GM12878 (cell line): Measurements from ENCODE around the gene HOMER2. TPM values are rescaled to one million over a fixed set of nuclear protein-coding genes. Genes with fewer than 3 reads are reported as not detected.

Experiments used
- ATAC-seq: fragments of 200-7000 bp; cut with Tn5 transposase; 3 replicates; pipeline ENCODE4 v1.9.1; 2020; ENCODE audit warnings: mild to moderate bottlenecking, moderate library complexity
- BruUV-seq: library from RNA; stranded (reverse); fragments of 400-500 nt; replicated peaks from 2 replicates; lab custom pipeline; 2021; lab: Mats Ljungman, UMichigan
- CTCF ChIA-PET: fragments of 300-600 bp; sonication (Branson Sonifier 250); formaldehyde crosslinking; extraction: SDS; loops from one replicate; lab custom pipeline; 2021; ENCODE audit warnings: inconsistent platforms; lab: Yijun Ruan, JAX
- POLR2A ChIA-PET: fragments of 350-600 bp; formaldehyde crosslinking; extraction: SDS; loops from one replicate; lab custom pipeline; 2021; ENCODE audit warnings: inconsistent platforms; lab: Charles Lee
- RAD21 ChIA-PET: fragments of 300-600 bp; sonication (Branson Sonifier 250); formaldehyde crosslinking; loops from one replicate; lab custom pipeline; 2023; ENCODE audit warnings: antibody characterized with exemption; ENCODE audit not compliant: unreplicated experiment; lab: Charles Lee
- SMC1A ChIA-PET: fragments of 300-600 bp; sonication (Branson Sonifier 250); formaldehyde crosslinking; loops from one replicate; lab custom pipeline; 2023; ENCODE audit not compliant: unreplicated experiment, uncharacterized antibody; lab: Charles Lee
- DNase-seq: peaks from one replicate; pipeline ENCODE4 v3.0.0-alpha.2; 2011; ENCODE audit warnings: low read depth, low spot score
- FAIRE-seq: peaks from 3 replicates; lab custom pipeline; 2011; peaks lifted over from hg19 to GRCh38; lab: Jason Lieb, UNC
- H2AFZ ChIP-seq: 2 replicates; pipeline ENCODE4 v1.6.0; 2011; ENCODE audit warnings: low read depth, low read length, control low read depth; ENCODE audit not compliant: control insufficient read depth
- H3K27ac ChIP-seq: 2 replicates; pipeline ENCODE4 v1.5.1; 2011; ENCODE audit warnings: control low read depth; ENCODE audit not compliant: control insufficient read depth, insufficient read depth
- H3K27me3 ChIP-seq, 2 experiments: replicated peaks in 1 of 2; 2 replicates each; pipeline versions ENCODE4 v1.6.0 to v1.6.1; 2011; ENCODE audit warnings: low read length in 1 of 2; ENCODE audit not compliant: control insufficient read depth in 2 of 2, insufficient read depth in 2 of 2
- H3K36me3 ChIP-seq, 2 experiments: 2 replicates each; pipeline ENCODE4 v1.5.1; 2011; ENCODE audit warnings: low read length in 1 of 2; ENCODE audit not compliant: control insufficient read depth in 2 of 2, insufficient read depth in 2 of 2
- H3K4me1 ChIP-seq: 2 replicates; pipeline ENCODE4 v1.6.1; 2011; ENCODE audit warnings: mild to moderate bottlenecking, low read length, moderate library complexity, mixed read lengths; ENCODE audit not compliant: control insufficient read depth, insufficient read depth
- H3K4me2 ChIP-seq: 2 replicates; pipeline ENCODE4 v1.6.0; 2011; ENCODE audit warnings: control low read depth; ENCODE audit not compliant: control insufficient read depth, insufficient read depth
- H3K4me3 ChIP-seq: fragments of 200-600 bp; sonication (generic); 2 replicates; pipeline ENCODE4 v1.5.1; 2016
- H3K79me2 ChIP-seq: 2 replicates; pipeline ENCODE4 v1.6.0; 2011; ENCODE audit warnings: low read length; ENCODE audit not compliant: control insufficient read depth, insufficient read depth
- H3K9ac ChIP-seq: 2 replicates; pipeline ENCODE4 v1.8.0; 2011; ENCODE audit warnings: low read length, control low read depth, mixed read lengths; ENCODE audit not compliant: control insufficient read depth, insufficient read depth
- H3K9me3 ChIP-seq: replicated peaks from 3 replicates; pipeline ENCODE4 v1.5.1; 2011; ENCODE audit warnings: mild to moderate bottlenecking, low read length; ENCODE audit not compliant: control insufficient read depth, insufficient read depth
- H4K20me1 ChIP-seq: 2 replicates; pipeline ENCODE4 v1.6.0; 2011; ENCODE audit not compliant: control insufficient read depth, insufficient read depth
- BCL3 ChIP-seq: IDR thresholded peaks from 2 replicates; pipeline ENCODE4 v1.6.1; 2011; ENCODE audit warnings: borderline replicate concordance, low read depth, mild to moderate bottlenecking, moderate library complexity, low read length; ENCODE audit not compliant: insufficient read depth, poor library complexity, severe bottlenecking
- CBFB ChIP-seq: IDR thresholded peaks from 2 replicates; pipeline ENCODE4 v1.6.1; 2016; ENCODE audit warnings: antibody characterized with exemption, low read depth
- CREM ChIP-seq: IDR thresholded peaks from 2 replicates; pipeline ENCODE4 v1.6.1; 2014; ENCODE audit warnings: antibody characterized with exemption, low read depth
- EED ChIP-seq: sonication (generic); IDR thresholded peaks from 2 replicates; pipeline ENCODE4 v1.6.1; 2016; ENCODE audit warnings: antibody characterized with exemption, low read depth
- ELK1 ChIP-seq: IDR thresholded peaks from 2 replicates; pipeline ENCODE4 v1.6.1; 2012; ENCODE audit warnings: low read depth, low read length, improper control_type of control experiment
- ETV6 ChIP-seq, 2 experiments: fragments of 450-650 bp in 1 of 2; IDR thresholded peaks in 1 of 2; conservative IDR thresholded peaks in 1 of 2; 2 replicates each; pipeline ENCODE4 v1.6.1; 2014; ENCODE audit warnings: antibody characterized with exemption in 1 of 2, borderline replicate concordance in 1 of 2, low read depth in 1 of 2, mild to moderate bottlenecking in 1 of 2, moderate library complexity in 1 of 2
- IRF3 ChIP-seq: fragments of 450-650 bp; IDR thresholded peaks from 2 replicates; pipeline ENCODE4 v1.6.1; 2014; ENCODE audit warnings: mild to moderate bottlenecking
- POLR2A ChIP-seq: IDR thresholded peaks from 2 replicates; pipeline ENCODE4 v1.6.1; 2011; ENCODE audit warnings: low read depth, mild to moderate bottlenecking, low read length
- PRDM15 ChIP-seq: fragments of 450-650 bp; formaldehyde crosslinking; IDR thresholded peaks from 2 replicates; pipeline ENCODE4 v1.4.0; 2020; ENCODE audit warnings: mild to moderate bottlenecking, moderate library complexity
- RFX5 ChIP-seq: IDR thresholded peaks from 2 replicates; pipeline ENCODE4 v1.6.1; 2011; ENCODE audit warnings: low read depth, low read length, improper control_type of control experiment
- SIX5 ChIP-seq: IDR thresholded peaks from 2 replicates; pipeline ENCODE4 v1.6.1; 2011; ENCODE audit warnings: mild to moderate bottlenecking, low read depth, low read length, moderate library complexity; ENCODE audit not compliant: severe bottlenecking
- TCF12 ChIP-seq: IDR thresholded peaks from 2 replicates; pipeline ENCODE4 v1.6.1; 2011; ENCODE audit warnings: low read depth, mild to moderate bottlenecking, low read length
- ZNF622 ChIP-seq: fragments of 450-650 bp; IDR thresholded peaks from 2 replicates; pipeline ENCODE4 v1.6.1; 2017; ENCODE audit warnings: mild to moderate bottlenecking, inconsistent platforms
- WGBS: methylation state at CpG from one replicate; pipeline ENCODE4 v1.1.6; 2016; ENCODE audit warnings: low lambda C conversion rate; ENCODE audit not compliant: insufficient replicate concordance, insufficient coverage; ENCODE audit errors: missing lambda C conversion rate; 5-methylcytosine and 5-hydroxymethylcytosine counted together
- in situ Hi-C: fragments of 300-500 bp; cut with MboI; formaldehyde crosslinking; loops from 9 replicates; pipeline ENCODE4 v1.14.3; 2018; ENCODE audit warnings: mixed read lengths
- intact Hi-C: fragments of 100-400 bp; cut with micrococcal nuclease; formaldehyde crosslinking; loops from one replicate; pipeline ENCODE4 v1.14.2; 2022; ENCODE audit not compliant: unreplicated experiment
- polyA plus RNA-seq, 11 experiments: library from polyadenylated mRNA; depleted of rRNA in 4 of 11; unstranded in 6 of 11; stranded (reverse) in 5 of 11; fragments of >200 nt; fragmentation: Nextera tagmentation in 4 of 11; fragmentation: Illumina TruSeq in 1 of 11; extraction: Ambion mirVana in 4 of 11; extraction: Trizol in 1 of 11; gene quantifications; 1 replicate in 1 of 11; 2 replicates in 10 of 11; pipeline versions ENCODE4 v1.2.1 to v1.2.3, GENCODE V29; 2011 to 2016; ENCODE audit warnings: inconsistent platforms in 2 of 11, missing spikeins in 2 of 11, low read depth in 1 of 11
- total RNA-seq, 4 experiments: library from RNA; depleted of rRNA in 3 of 4; stranded (reverse); fragments of >200 nt in 3 of 4; fragmentation: Illumina TruSeq in 1 of 4; extraction: Trizol in 1 of 4; gene quantifications; 2 replicates each; pipeline versions ENCODE4 v1.2.1 to v1.2.3, GENCODE V29; 2013 to 2021

Gene HOMER2
- total and polyA plus RNA-seq, 10 of the 15 experiments (the other 5 are each of a cell fraction or from before 2014, with no cell fraction given), result 0.60 to 5.0 (median 1.8) TPM

GRCh38 chr15:82851981-82852511, 100.5 kb downstream of the HOMER2 start:
- H3K79me2 ChIP-seq, result no peaks in the 10 kb centered on the region
- H3K9ac ChIP-seq, result no peak overlapping the region
- WGBS, result 55% methylated on average over 9 of the region's 9 CpGs
- in situ Hi-C loops, result no loop called here
- ATAC-seq, result no peak
- no peaks in the 10 kb centered on the region for H3K36me3 ChIP-seq
- H4K20me1 ChIP-seq, result no peaks in the 10 kb centered on the region
- POLR2A ChIA-PET, result no interaction called here
- H3K4me1 ChIP-seq, result no peaks in the 10 kb centered on the region
- no peak for FAIRE-seq
- H2AFZ ChIP-seq, result no peak overlapping the region
- H3K27me3 ChIP-seq, result no peaks in the 10 kb centered on the region
- CTCF ChIA-PET, result interaction anchor here (1.0 kb wide), 1 partner anchor 148 kb away, joined by 4 read pairs; no protein-coding TSS in a partner anchor
- intact Hi-C loops, result no loop called here
- no peak overlapping the region for H3K4me3 ChIP-seq
- no peak for DNase-seq
- SMC1A ChIA-PET, result interaction anchor here (0.8 to 1.0 kb wide), 2 partner anchors 9 to 148 kb away, joined by 4 to 8 read pairs; no protein-coding TSS in a partner anchor
- no peak overlapping the region for H3K27ac ChIP-seq
- no TSS peak for BruUV-seq
- no peaks in the 10 kb centered on the region for H3K9me3 ChIP-seq
- no peak overlapping the region for H3K4me2 ChIP-seq
- RAD21 ChIA-PET, result interaction anchor here (1.4 kb wide), 1 partner anchor 148 kb away, joined by 3 read pairs; no protein-coding TSS in a partner anchor
- TF ChIP-seq RFX5 (no peak), SIX5 (no peak), EED (no peak), TCF12 (no peak), ETV6 (conservative IDR thresholded peaks at IDR 0.05 in 1 of 2, IDR thresholded peaks at IDR 0.05 in 1 of 2; ENCODE audit: borderline replicate concordance in 1 of 2, low read depth in 1 of 2) (no peak), CREM (no peak), ELK1 (no peak), CBFB (no peak), ZNF622 (no peak), IRF3 (no peak), PRDM15 (no peak), POLR2A (no peak), BCL3 (no peak)
